Measurements from ENCODE around the gene STK32C.

GRCh38 chr10:132236881-132237280, 70.9 kb downstream of the STK32C start:
- TF ChIP-seq CTCF (IDR thresholded peaks at IDR 0.05) = no peak
- no peak for TF ChIP-seq POLR2A (IDR thresholded peaks at IDR 0.05)

Measured in prostate gland (tissue), 2 donors.